K562 (cell line): ENCODE results near the gene LPAR2.

Source experiments
- CBFA2T2 ChIP-seq: fragments of 450-650 bp; conservative IDR thresholded peaks from 2 replicates; pipeline ENCODE4 v1.6.1; 2017; ENCODE audit warnings: mild to moderate bottlenecking
- CTCF ChIP-seq, 3 experiments: IDR thresholded peaks in 2 of 3; conservative IDR thresholded peaks in 1 of 3; 2 replicates each; pipeline ENCODE4 v1.5.1; 2011 to 2012; ENCODE audit warnings: low read length in 3 of 3, mild to moderate bottlenecking in 3 of 3, control low read depth in 2 of 3, improper control_type of control experiment in 1 of 3, inconsistent platforms in 1 of 3, low read depth in 1 of 3, mixed read lengths in 1 of 3, moderate library complexity in 1 of 3; ENCODE audit not compliant: insufficient read depth in 2 of 3

- no peak for TF ChIP-seq CBFA2T2
- no peak for TF ChIP-seq CTCF (IDR thresholded peaks at IDR 0.05 in 2 of 3, conservative IDR thresholded peaks at IDR 0.05 in 1 of 3; ENCODE audit: insufficient read depth in 2 of 3, low read depth in 1 of 3, low read length in 3 of 3)
These were observed 21.1 kb upstream of the LPAR2 start for GRCh38 chr19:19649155-19649554.
